HG02981 (cell line): ENCODE data around the gene FOXE1.

ENCODE experiments used
- ATAC-seq: cut with Tn5 transposase; IDR thresholded peaks from one replicate; pipeline ENCODE4 v1.9.1; 2021; ENCODE audit warnings: mild to moderate bottlenecking, moderate library complexity; ENCODE audit not compliant: unreplicated experiment

FOXE1 gene

DNA sequence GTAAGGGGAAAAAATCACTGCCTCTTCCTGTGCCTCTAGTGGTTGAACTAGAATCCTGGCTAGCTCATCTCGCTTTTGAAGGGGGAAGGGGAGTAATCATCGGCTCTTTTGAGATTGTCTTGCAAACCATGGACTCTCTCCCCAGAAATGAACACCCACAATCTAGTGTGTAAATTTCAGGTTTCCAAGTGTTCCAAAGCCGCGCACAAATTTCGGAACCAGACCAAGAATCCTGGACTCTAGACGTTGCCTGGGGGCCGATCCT, 4.9 kb upstream of the FOXE1 start:
- no peak for ATAC-seq

DNA sequence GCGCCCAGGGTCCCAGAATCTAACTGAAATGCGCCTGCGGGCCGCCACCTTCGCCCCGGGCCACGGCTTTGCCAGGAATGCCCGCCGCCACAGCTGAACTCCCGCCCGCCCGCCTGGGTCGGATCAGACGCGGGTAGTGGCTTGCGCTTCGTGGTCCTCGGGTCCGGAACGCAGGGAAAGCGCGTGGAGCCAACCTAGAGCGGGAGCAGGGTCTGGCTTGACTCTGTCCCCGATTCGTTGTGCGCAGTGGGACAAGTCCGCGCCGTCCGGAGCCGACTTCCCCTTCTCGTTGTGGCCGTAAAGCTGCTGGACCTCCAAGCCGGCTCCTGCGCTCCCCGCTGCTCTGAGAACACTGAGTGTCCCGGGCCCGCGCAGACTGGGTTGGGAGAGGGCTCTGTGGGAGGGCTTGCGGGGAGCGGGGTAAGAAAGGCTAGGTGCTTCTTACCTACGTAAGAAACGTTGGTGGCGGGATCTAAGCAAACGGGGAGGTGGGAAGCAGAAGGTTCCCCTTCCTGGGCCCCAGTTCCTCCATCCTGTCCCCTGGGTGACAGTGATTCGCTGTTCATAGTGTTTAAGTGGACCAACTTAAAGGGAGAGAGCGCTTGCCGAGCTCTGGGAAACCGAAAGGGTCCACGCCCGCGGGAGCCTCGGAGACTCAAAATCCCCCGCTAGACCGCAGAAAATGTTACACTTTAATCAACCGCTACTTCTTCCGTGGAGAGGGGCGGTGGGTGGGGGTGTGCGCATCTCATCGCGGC, 4.4 kb upstream of the FOXE1 start:
- ATAC-seq, result no peak

DNA sequence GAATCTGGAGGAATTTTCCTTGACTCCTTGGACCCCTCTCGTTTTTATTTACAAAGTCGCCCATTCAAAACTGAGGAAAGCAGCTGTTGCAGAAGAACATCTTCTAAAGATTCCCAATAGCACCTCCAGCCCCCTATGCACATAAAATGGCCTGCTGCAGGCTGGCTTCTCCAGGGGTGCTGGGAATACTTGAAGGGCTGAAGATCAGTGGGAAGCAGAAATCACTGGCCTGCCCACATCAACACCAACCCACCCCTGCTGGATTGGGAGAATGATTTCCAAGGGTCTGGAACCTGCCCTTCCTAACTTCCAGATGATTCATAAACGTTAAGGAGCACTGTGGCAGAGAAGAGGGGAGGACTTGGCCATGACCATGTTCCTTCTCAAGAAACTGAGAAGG, 3.0 kb upstream of the FOXE1 start:
- ATAC-seq, result no peak

DNA sequence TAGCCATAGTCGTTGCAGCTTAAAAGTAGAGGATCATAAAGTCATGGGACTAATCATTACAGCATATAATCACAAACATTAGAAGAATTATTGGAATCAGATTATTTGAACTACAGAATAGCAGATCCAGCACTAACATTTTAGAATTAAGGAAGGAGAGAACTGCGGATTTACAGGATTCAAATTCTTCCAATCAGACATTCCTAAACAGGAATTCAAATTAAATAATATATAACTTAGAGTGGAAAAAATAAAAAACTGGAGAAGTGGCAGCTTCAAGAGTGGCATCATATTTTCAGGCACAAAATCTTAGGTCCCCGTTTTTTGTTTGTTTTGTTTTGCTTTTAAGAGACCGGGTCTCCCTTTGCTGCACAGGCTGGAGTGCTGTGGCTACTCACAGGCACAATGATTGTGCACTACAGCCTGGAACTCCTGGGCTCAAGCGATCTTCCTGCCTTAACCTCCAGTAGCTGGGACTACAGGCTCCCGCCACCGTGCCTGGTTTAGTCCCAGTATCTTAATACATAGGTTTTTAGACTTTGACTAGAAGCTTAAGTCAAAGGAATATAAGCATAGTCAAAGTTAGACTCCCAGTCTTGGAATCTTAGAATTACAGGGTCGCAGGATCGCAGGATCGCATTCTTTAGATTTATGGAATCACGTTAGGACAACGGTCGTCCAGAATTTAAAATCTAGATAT, 2.1 kb upstream of the FOXE1 start:
- ATAC-seq, result no peak

DNA sequence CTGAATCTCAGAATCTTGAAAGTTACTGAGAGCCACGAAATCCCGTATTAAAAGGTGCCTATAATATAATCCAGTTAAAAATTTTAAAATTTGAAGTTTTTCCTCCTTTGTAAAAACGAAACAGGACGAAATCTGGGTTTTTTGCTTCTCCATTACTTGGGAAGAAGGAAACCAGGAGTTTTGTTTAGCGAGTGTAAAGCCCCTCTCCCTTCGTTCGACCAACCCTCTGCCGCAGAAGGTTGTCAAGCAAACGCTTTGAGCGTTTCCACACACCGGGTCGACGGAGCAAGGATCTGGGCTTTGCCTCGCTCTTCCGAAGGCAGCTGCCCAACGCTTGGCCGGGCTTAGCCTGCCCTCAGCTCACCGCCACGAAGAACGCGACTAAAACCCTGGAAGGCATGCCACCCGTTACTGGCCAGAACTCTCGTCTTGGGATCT, 1.6 kb upstream of the FOXE1 start:
- ATAC-seq, result no peak

DNA sequence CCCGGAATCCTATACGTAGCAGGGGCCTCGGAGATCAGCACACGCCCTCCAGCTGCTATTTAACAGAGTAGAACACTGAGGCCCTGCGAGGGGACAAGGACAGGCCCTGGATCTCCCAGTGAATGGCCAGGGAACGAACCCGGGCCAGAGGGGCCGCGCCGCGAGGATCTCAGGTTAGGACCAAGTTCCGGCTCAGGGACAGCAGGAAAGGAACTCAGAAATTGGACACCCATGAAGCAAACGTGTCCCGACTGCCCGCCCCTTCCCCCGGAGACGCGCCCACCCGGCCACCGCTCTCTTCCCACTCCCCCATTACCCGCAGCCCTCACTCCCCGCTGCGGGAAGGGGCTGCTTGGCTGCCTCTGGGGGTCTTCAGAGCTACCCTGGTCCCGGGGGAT, 1.0 kb upstream of the FOXE1 start:
- no peak for ATAC-seq

DNA sequence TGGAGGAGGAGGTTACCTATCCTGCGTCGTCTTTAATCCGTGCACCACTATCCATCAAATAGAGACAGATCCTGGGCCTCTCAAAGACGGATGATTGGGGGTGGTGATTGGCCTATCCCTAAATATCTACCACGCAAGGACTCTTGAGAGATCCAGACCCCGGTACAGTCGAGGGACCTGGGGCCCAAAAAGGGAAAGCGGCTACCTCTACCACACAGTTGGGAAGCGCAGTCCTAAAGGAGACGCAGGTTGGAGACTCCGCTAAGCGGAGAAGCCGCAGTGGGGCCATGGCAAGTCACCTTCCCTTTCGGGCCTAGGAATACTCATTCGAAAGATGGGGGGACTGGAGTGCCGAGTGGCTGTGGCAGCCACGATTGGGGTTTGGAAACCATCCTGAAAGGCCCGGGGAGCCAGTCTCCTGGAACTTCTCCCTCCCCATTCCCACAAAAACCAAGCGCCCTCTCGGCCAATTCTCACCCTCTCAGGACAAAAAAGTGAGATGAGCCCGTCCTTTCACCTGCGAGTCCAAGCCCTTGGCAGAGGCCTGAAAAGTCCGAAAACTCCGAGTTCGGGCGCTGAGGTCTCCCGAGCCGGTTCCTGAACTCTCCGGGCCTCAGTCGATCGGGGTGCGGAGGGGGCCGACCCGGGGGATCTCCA, 499 bp upstream of the FOXE1 start:
- no peak for ATAC-seq

DNA sequence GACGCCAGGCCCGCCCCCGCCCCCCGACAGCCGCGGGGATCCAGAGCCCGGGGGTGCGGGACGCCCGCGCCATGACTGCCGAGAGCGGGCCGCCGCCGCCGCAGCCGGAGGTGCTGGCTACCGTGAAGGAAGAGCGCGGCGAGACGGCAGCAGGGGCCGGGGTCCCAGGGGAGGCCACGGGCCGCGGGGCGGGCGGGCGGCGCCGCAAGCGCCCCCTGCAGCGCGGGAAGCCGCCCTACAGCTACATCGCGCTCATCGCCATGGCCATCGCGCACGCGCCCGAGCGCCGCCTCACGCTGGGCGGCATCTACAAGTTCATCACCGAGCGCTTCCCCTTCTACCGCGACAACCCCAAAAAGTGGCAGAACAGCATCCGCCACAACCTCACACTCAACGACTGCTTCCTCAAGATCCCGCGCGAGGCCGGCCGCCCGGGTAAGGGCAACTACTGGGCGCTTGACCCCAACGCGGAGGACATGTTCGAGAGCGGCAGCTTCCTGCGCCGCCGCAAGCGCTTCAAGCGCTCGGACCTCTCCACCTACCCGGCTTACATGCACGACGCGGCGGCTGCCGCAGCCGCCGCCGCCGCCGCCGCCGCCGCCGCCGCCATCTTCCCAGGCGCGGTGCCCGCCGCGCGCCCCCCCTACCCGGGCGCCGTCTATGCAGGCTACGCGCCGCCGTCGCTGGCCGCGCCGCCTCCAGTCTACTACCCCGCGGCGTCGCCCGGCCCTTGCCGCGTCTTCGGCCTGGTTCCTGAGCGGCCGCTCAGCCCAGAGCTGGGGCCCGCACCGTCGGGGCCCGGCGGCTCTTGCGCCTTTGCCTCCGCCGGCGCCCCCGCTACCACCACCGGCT, 1.0 kb downstream of the FOXE1 start:
- ATAC-seq, result no peak

DNA sequence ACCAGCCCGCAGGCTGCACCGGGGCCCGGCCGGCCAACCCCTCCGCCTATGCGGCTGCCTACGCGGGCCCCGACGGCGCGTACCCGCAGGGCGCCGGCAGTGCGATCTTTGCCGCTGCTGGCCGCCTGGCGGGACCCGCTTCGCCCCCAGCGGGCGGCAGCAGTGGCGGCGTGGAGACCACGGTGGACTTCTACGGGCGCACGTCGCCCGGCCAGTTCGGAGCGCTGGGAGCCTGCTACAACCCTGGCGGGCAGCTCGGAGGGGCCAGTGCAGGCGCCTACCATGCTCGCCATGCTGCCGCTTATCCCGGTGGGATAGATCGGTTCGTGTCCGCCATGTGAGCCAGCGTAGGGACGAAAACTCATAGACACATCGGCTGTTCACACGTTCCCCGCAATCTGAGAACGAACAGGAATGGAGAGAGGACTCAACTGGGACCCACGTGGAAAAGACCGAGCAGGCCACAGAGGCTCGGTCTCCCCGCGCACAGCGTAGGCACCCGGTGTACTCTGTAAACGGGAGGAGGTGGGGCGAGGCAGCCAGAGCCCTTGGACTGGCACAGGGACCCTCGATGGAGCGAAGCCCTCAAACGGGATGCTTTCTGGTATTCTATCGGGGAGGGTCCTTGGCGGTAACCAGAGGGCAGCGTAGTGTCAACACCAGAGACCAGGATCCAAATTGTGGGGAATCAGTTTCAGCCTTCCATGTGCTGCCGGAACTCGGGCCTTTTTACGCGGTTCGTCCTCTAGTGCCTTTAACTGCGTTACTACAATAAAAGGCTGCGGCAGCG, 1.9 kb downstream of the FOXE1 start:
- no peak for ATAC-seq

DNA sequence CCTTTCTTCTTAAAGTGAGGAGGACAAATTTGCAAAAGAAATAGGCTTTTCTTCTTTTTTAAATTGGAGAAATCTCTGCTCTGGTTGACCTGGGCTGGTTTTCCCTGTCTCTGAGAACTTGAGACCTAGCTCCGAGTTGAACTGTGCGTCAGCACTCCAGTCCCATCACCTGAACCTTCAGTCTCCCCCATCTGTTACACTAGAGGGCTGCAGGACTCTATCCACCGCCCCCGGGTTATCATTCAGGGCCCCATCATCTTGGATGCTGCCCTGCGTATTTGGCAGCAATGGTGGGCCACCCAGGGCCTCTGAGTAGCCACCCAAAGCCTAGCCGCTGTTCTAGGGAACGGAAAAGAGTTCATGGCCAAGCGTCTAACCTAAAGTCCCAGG, 2.5 kb downstream of the FOXE1 start:
- no peak for ATAC-seq

DNA sequence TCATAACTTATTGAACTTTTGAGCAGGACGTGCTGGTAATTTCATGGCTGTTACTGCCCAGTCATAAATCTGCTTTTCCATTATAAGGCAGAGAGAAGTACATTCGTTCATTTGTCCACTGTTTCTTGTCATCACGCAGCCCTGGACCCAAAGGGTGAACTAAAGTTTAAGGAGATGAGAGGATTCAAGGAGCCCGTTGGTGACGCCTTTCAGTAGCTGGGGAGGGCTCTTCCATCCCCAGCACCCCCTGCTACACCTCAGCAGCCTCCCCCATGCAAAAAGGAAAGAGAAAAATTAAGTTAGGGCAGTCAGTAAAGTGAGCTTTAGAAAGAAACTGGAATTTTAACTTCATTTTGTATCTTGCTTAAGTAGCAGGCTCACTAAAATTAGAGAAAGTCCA, 2.9 kb downstream of the FOXE1 start:
- ATAC-seq, result no peak

DNA sequence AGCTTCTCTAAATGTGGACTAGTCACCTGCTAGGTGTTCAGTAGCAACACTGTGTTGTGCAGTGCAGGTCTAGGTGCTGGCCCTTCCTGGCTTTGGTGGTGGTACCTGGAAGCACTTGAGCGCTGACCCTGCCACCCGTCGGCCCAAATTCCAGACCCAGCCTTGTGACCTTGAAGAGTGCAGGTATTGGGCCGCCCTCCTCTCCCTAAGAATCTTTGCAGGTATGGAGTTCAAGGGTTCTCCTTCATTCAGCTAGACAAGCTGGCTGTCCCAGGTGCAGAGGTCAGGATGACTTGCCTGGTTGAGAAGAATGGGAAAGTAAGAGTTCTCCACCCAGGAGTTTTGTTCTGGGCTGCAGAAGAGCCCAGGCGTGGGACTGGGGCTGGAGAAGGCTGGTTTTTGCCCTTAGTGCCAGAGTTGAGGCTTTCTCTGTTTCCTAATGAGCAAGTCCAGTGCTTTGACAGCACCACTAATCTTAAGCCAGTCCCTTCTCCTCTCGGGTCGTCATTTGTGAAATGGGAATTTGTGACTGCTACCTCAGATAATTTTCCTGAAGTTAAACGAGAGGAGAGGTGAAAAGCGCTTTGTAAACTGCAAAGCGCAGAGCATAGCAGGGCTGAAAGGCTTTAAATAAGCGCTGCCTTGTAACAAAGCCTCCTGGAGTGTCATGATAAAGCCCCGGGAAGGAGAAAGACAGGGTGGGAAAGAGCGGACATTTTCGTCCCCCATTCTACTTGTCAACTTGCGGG, 4.0 kb downstream of the FOXE1 start:
- no peak for ATAC-seq

DNA sequence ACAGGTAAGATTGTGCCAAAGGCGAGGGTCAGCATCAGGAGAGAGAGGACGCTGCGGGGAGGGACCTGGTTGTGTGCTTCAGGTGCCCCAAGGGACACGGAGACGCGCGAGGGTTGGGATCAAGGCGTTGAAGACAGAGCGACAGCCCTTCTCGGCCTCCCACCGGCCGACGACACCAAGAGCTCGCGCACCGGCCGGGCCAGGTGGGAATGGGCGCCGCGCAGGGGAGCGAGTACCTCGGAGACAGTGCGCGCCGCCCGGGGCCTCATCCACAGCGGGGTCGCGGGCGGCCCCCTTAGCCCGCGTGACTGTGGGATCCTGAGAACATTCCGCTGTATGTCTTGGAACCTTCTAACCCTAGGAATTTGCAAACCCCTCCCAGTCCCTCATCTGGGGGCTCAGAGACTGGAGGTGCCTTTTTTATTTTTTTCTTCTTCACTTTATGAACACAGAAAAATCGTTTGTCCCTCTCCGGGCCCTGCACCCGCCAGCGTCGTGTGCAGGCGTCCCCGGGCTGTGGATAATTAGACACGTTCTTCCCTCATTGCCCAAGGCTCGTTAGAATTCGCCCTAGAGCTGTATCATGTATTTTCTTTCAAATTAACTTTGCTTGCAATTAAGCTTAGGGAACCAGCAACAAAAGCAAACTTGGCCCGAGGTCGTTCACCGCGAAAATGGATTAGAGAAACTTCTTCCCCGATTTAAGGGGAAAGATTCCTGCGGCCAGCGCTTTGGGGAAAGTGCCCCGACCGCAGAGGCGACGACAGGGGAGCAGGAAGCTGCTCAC, 4.8 kb downstream of the FOXE1 start:
- no peak for ATAC-seq

DNA sequence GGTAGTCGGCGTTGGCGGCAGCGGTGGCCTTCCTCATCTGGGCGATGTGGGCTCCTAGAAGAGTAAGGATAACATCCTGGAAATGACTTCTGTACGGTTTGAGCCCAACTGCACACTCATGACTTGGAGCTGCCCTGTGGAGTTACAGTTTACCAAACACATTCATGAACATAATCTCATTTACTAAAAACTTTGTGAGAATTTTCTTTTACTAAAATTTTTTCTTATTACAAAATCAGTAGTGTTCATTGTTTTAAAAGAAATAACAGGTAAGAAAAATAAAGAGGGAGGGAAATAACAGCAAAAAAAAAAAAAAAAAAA, 5.3 kb downstream of the FOXE1 start:
- no peak for ATAC-seq

DNA sequence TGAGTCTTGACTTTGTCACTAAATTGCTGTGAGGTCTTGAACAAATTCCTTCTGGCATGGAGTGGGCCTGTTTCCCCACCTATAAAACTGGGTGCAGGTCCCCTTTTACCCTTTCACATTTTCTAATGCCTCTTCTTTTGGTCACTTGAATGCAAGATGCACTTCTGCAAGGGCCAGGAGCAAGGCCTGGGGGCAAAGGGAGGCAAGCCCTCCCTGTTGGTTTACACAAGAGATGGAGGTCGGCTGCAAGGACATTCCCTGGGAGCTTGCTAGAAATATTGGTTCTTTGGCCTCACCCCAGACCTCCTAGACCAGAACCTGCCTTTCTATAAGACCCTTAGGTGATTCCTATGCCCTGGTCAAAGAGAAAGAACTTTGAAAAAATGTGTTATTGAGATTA, 5.8 kb downstream of the FOXE1 start:
- ATAC-seq, result no peak

DNA sequence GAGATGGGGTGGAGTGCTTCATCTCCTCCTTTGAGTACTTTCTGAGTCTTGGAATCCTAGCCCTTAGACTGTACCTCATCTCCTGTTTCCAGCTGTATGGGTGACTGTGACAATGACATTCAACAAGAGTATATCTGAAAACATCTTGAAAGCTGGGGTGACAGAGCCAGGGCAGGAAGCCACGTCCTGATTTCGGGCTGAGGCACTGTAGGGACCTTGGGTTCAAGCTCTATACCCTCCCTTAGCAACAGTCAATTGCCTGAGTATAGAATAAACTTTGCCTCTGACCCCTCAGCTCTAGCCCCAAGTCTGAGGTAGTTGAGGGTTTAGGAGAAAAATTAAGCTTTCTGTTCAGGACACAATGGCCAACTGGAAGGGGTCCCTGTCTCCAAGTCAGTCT, 6.3 kb downstream of the FOXE1 start:
- no peak for ATAC-seq

DNA sequence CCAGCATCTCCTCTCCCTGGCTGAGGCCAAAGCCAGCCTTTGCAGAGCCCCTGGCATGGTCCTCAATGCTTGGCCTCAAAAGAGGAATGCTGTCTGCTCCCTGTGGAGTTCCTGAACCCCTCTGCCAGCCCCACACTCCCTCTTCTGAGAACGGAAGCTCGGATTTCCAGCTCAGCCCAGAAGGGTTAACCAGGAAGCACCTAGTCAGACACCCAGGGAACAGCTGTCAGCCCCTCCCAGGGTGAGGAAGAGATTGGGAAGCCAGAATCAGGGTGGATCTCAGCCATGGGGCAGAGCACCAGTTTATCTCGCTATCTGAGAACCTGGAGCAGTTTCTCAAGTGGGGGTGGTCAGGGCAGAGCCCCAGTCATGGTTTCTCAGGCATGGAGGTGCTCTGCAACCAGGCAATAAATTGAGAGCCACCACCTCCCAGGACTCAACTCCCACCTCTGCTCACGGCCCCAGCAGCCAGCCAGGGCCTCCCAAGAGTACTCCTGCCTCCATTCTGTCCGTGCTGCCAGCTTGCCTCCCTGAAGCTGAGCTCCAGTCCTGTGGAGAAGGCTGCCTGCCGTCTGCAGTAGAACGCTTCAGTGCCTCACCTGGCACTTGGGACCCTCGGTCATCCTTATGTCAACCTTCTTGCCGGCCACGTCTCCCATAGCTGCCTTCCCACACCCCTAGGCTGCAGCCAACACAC, 7.6 kb downstream of the FOXE1 start:
- ATAC-seq, result no peak

DNA sequence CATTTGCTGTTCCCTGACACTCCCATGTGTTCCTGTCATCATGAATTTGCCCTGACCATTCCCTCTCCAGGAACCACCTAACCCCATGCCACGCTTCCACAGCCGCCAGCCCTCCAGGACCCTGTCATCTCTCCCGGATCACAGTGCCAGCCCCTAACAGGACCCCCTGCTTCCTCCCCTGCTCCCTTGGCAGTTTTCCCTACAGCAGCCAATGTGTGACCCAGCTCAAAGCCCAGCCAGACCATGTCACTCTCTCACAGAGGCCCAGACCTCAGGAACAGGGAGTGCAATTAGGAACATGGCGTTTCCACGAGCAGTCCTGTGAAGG, 8.1 kb downstream of the FOXE1 start:
- ATAC-seq, result no peak

DNA sequence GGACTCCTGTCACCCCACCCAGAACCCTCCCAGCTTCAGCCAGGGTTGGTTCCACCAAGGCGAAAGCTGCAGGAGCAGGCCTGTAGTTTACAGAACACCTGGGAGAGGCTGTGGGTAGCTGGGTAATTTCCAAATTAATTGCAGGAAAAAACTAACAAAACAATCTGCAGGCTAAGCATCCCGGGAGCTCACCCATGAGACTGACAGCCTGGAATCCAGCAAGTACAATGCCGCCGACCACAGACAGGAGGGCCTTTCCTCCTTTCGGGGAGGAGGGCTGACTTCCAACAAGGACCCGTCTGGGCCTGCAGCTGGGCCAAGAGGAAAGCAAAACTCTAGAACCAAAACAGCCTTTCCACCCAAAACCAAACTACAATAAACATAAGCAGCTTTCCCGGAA, 10.3 kb downstream of the FOXE1 start:
- ATAC-seq, result no peak
